HEK293 (cell line): ENCODE data around the gene NEK6.
A peak's percentile ranks its signal among the peaks of the same experiment; 100 is the strongest.

Experiments
- CTCF ChIA-PET: fragments of 350-600 bp; formaldehyde crosslinking; extraction: SDS; loops from one replicate; lab custom pipeline; 2021; ENCODE audit warnings: antibody characterized with exemption; lab: Yijun Ruan, JAX
- POLR2A ChIA-PET: fragments of 300-600 bp; formaldehyde crosslinking; extraction: SDS; loops from one replicate; lab custom pipeline; 2020; ENCODE audit warnings: antibody characterized with exemption, inconsistent platforms; lab: Yijun Ruan, JAX
- H3K27ac ChIP-seq: fragments of 200-500 bp; sonication (Bioruptor generic); 2 replicates; pipeline ENCODE4 v1.5.1; 2014; ENCODE audit warnings: low read depth, low read length, control low read depth, inconsistent platforms; ENCODE audit errors: extremely low read depth
- H3K36me3 ChIP-seq, 2 experiments: fragments of 200-500 bp in 1 of 2; sonication (Bioruptor generic) in 1 of 2; 1 replicate in 1 of 2; 2 replicates in 1 of 2; pipeline ENCODE4 v1.5.1; 2014 to 2017; ENCODE audit warnings: inconsistent platforms in 2 of 2, low read length in 2 of 2; ENCODE audit not compliant: control insufficient read depth in 2 of 2, insufficient read depth in 1 of 2
- H3K4me1 ChIP-seq: fragments of 200-500 bp; sonication (Bioruptor generic); 2 replicates; pipeline ENCODE4 v1.5.1; 2014; ENCODE audit warnings: mild to moderate bottlenecking, low read length, inconsistent platforms; ENCODE audit not compliant: control insufficient read depth, insufficient read depth
- H3K4me3 ChIP-seq: 2 replicates; pipeline ENCODE4 v1.5.1; 2011; ENCODE audit warnings: low read depth, mild to moderate bottlenecking, control low read depth, low read length, moderate library complexity
- H3K9me3 ChIP-seq: fragments of 200-500 bp; sonication (Bioruptor generic); 2 replicates; pipeline ENCODE4 v1.5.1; 2014; ENCODE audit warnings: low read depth, low read length, inconsistent platforms; ENCODE audit not compliant: control insufficient read depth, insufficient read depth
- BCL11B ChIP-seq: fragments of 450-650 bp; formaldehyde crosslinking; IDR thresholded peaks from 2 replicates; pipeline ENCODE4 v1.5.1; 2016; ENCODE audit warnings: low read depth, missing biosample characterization, missing genetic modification characterization
- GLIS2 ChIP-seq: fragments of 450-650 bp; formaldehyde crosslinking; IDR thresholded peaks from 2 replicates; pipeline ENCODE4 v1.5.1; 2016; ENCODE audit warnings: missing biosample characterization, missing genetic modification characterization
- MEIS1 ChIP-seq: sonication (generic); formaldehyde crosslinking; IDR thresholded peaks from 2 replicates; pipeline ENCODE4 v1.8.1; 2022; ENCODE audit warnings: missing genetic modification reagents, mild to moderate bottlenecking, borderline replicate concordance
- REPIN1 ChIP-seq: fragments of 450-650 bp; formaldehyde crosslinking; IDR thresholded peaks from 2 replicates; pipeline ENCODE4 v1.5.1; 2017; ENCODE audit warnings: missing biosample characterization, missing genetic modification characterization, low read depth
- REST ChIP-seq: fragments of 450-650 bp; formaldehyde crosslinking; IDR thresholded peaks from 2 replicates; pipeline ENCODE4 v1.5.1; 2016; ENCODE audit warnings: missing biosample characterization, missing genetic modification characterization
- TRIM28 ChIP-seq: IDR thresholded peaks from 2 replicates; pipeline ENCODE4 v1.6.1; 2011; ENCODE audit warnings: low read length, control low read depth, borderline replicate concordance
- ZBTB21 ChIP-seq: fragments of 450-650 bp; formaldehyde crosslinking; IDR thresholded peaks from 2 replicates; pipeline ENCODE4 v1.5.1; 2017; ENCODE audit warnings: missing biosample characterization, missing genetic modification characterization
- ZIC2 ChIP-seq: fragments of 450-650 bp; formaldehyde crosslinking; IDR thresholded peaks from 2 replicates; pipeline ENCODE4 v1.5.1; 2016; ENCODE audit warnings: missing biosample characterization, missing genetic modification characterization
- ZNF169 ChIP-seq: fragments of 450-650 bp; formaldehyde crosslinking; IDR thresholded peaks from 2 replicates; pipeline ENCODE4 v1.5.1; 2016; ENCODE audit warnings: missing biosample characterization, missing genetic modification characterization
- ZNF174 ChIP-seq: fragments of 450-650 bp; formaldehyde crosslinking; IDR thresholded peaks from 2 replicates; pipeline ENCODE4 v1.5.0; 2017; ENCODE audit warnings: missing biosample characterization, mild to moderate bottlenecking, missing genetic modification characterization
- ZNF175 ChIP-seq: fragments of 450-650 bp; formaldehyde crosslinking; IDR thresholded peaks from 2 replicates; pipeline ENCODE4 v1.5.1; 2016; ENCODE audit warnings: missing biosample characterization, missing genetic modification characterization
- ZNF214 ChIP-seq: fragments of 450-650 bp; formaldehyde crosslinking; IDR thresholded peaks from 2 replicates; pipeline ENCODE4 v1.5.1; 2017; ENCODE audit warnings: missing biosample characterization, mild to moderate bottlenecking, missing genetic modification characterization, borderline replicate concordance
- ZNF311 ChIP-seq: fragments of 450-650 bp; formaldehyde crosslinking; IDR thresholded peaks from 2 replicates; pipeline ENCODE4 v1.5.1; 2017; ENCODE audit warnings: missing biosample characterization, missing genetic modification characterization, borderline replicate concordance
- ZNF335 ChIP-seq: fragments of 450-650 bp; formaldehyde crosslinking; conservative IDR thresholded peaks from 2 replicates; pipeline ENCODE4 v1.5.1; 2016; ENCODE audit warnings: missing biosample characterization, missing genetic modification characterization
- ZNF362 ChIP-seq: fragments of 450-650 bp; formaldehyde crosslinking; IDR thresholded peaks from 2 replicates; pipeline ENCODE4 v1.5.1; 2016; ENCODE audit warnings: missing biosample characterization, missing genetic modification characterization
- ZNF513 ChIP-seq: fragments of 450-650 bp; IDR thresholded peaks from 2 replicates; pipeline ENCODE4 v1.5.1; 2018; ENCODE audit warnings: missing biosample characterization, missing genetic modification characterization
- ZNF610 ChIP-seq: fragments of 450-650 bp; formaldehyde crosslinking; IDR thresholded peaks from 2 replicates; pipeline ENCODE4 v1.5.1; 2016; ENCODE audit warnings: missing biosample characterization, missing genetic modification characterization, borderline replicate concordance
- ZNF626 ChIP-seq: fragments of 450-650 bp; sonication (Bioruptor Pico); formaldehyde crosslinking; IDR thresholded peaks from 2 replicates; pipeline ENCODE4 v1.5.1; 2018; ENCODE audit warnings: missing biosample characterization, missing genetic modification characterization, inconsistent platforms
- ZNF677 ChIP-seq: fragments of 450-650 bp; IDR thresholded peaks from 2 replicates; pipeline ENCODE4 v1.5.0; 2018; ENCODE audit warnings: missing biosample characterization, mild to moderate bottlenecking, missing genetic modification characterization, moderate library complexity
- ZNF76 ChIP-seq: fragments of 450-650 bp; formaldehyde crosslinking; IDR thresholded peaks from 2 replicates; pipeline ENCODE4; 2016; ENCODE audit warnings: low read depth, missing biosample characterization, missing genetic modification characterization, borderline replicate concordance
- ZNF768 ChIP-seq: fragments of 450-650 bp; formaldehyde crosslinking; IDR thresholded peaks from 2 replicates; pipeline ENCODE4 v1.5.1; 2018; ENCODE audit warnings: missing biosample characterization, mild to moderate bottlenecking, missing genetic modification characterization
- TF ChIP-seq, protein P1 (sequence below): fragments of 450-650 bp; formaldehyde crosslinking; conservative IDR thresholded peaks from 2 replicates; pipeline ENCODE4 v1.5.1; 2016; ENCODE audit warnings: low read depth, missing biosample characterization, missing genetic modification characterization
- TF ChIP-seq, protein P2 (sequence below): fragments of 450-650 bp; formaldehyde crosslinking; IDR thresholded peaks from 2 replicates; pipeline ENCODE4 v1.5.1; 2016; ENCODE audit warnings: missing biosample characterization, missing genetic modification characterization

Gene NEK6

GRCh38 chr9:124285490-124285889, 27.7 kb downstream of the NEK6 start (continued):
- TF ChIP-seq, protein P1, sequence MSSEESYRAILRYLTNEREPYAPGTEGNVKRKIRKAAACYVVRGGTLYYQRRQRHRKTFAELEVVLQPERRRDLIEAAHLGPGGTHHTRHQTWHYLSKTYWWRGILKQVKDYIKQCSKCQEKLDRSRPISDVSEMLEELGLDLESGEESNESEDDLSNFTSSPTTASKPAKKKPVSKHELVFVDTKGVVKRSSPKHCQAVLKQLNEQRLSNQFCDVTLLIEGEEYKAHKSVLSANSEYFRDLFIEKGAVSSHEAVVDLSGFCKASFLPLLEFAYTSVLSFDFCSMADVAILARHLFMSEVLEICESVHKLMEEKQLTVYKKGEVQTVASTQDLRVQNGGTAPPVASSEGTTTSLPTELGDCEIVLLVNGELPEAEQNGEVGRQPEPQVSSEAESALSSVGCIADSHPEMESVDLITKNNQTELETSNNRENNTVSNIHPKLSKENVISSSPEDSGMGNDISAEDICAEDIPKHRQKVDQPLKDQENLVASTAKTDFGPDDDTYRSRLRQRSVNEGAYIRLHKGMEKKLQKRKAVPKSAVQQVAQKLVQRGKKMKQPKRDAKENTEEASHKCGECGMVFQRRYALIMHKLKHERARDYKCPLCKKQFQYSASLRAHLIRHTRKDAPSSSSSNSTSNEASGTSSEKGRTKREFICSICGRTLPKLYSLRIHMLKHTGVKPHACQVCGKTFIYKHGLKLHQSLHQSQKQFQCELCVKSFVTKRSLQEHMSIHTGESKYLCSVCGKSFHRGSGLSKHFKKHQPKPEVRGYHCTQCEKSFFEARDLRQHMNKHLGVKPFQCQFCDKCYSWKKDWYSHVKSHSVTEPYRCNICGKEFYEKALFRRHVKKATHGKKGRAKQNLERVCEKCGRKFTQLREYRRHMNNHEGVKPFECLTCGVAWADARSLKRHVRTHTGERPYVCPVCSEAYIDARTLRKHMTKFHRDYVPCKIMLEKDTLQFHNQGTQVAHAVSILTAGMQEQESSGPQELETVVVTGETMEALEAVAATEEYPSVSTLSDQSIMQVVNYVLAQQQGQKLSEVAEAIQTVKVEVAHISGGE = no peak

DNA sequence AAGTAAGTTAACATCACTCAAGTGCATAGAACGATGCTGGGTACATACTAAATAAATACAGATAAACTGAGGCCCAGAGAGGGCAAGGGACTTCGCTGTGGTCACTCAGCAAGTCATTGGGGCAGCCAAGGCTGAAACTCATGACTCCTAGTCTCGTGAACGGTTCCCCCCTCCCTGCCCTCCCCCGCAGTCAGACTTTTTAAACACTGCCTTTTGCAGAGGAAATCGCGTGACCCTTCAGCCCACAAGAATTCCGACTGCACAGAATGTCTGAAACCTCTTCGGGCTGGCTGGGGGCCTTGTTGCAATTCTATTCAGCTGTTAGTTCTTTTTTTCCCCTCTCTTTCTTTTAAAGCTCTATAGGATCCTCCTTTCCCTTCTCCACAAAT, 28.1 kb downstream of the NEK6 start:
- H3K4me3 ChIP-seq = no peak overlapping the region
- 0 out of 2 replicates have a peak, but pooled peaks have one; percentile 10 for TF ChIP-seq ZNF768 (tag by site-specific recombination)
- TF ChIP-seq ZNF626 (tag by site-specific recombination) = no peak
- H3K27ac ChIP-seq = no peak overlapping the region
- no peaks in the 10 kb centered on the region for H3K4me1 ChIP-seq
- H3K9me3 ChIP-seq = no peaks in the 10 kb centered on the region
- peaks cover 0 to 4% of the 10 kb centered on the region in 2 experiments; a peak in 1 of 3 replicates for H3K36me3 ChIP-seq
- CTCF ChIA-PET = no interaction called here
- POLR2A ChIA-PET = no interaction called here

GRCh38 chr9:124286292-124286931, 28.7 kb downstream of the NEK6 start:
- Histone ChIP-seq H3K9me3 (no peaks in the 10 kb centered on the region), H3K27ac (no peak overlapping the region), H3K4me3 (no peak overlapping the region), H3K4me1 (no peaks in the 10 kb centered on the region), H3K36me3 (peaks cover 0 to 4% of the 10 kb centered on the region in 2 experiments; a peak in 1 of 3 replicates)
- POLR2A ChIA-PET = no interaction called here
- no peak for TF ChIP-seq REPIN1 (tag by site-specific recombination)
- no peak for TF ChIP-seq ZBTB21 (tag by site-specific recombination)
- no peak for TF ChIP-seq ZNF610 (tag by site-specific recombination)
- TF ChIP-seq ZNF311 (tag by site-specific recombination) = no peak
- TF ChIP-seq ZNF174 = no peak
- no peak for TF ChIP-seq MEIS1
- no peak for TF ChIP-seq ZNF175 (tag by site-specific recombination)
- no peak for TF ChIP-seq ZNF362
- TF ChIP-seq ZIC2 (tag by site-specific recombination) = no peak
- TF ChIP-seq ZNF76 (tag by site-specific recombination) = no peak
- no peak for TF ChIP-seq TRIM28
- no peak for TF ChIP-seq ZNF214 (tag by site-specific recombination)
- no peak for TF ChIP-seq ZNF677
- no peak for TF ChIP-seq BCL11B
- no peak for TF ChIP-seq ZNF513 (tag by site-specific recombination)
- no peak for TF ChIP-seq ZNF335 (tag by site-specific recombination)
- TF ChIP-seq ZNF169 = no peak
- no peak for TF ChIP-seq GLIS2 (tag by site-specific recombination)
- no peak for TF ChIP-seq REST (tag by site-specific recombination)
- TF ChIP-seq, protein P2, sequence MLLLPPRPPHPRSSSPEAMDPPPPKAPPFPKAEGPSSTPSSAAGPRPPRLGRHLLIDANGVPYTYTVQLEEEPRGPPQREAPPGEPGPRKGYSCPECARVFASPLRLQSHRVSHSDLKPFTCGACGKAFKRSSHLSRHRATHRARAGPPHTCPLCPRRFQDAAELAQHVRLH = no peak
- CTCF ChIA-PET = no interaction called here
